GM12873 (cell line): Measurements from ENCODE around the gene APLF.

Experiments
- CTCF ChIP-seq: IDR thresholded peaks from 2 replicates; pipeline ENCODE4 v1.5.1; 2012; ENCODE audit warnings: low read depth, mild to moderate bottlenecking, moderate library complexity, low read length, control low read depth; ENCODE audit not compliant: insufficient read depth; ENCODE audit errors: missing control alignments

APLF gene

GRCh38 chr2:68603059-68603458, 135.7 kb downstream of the APLF start:
- TF ChIP-seq CTCF, result no peak

DNA sequence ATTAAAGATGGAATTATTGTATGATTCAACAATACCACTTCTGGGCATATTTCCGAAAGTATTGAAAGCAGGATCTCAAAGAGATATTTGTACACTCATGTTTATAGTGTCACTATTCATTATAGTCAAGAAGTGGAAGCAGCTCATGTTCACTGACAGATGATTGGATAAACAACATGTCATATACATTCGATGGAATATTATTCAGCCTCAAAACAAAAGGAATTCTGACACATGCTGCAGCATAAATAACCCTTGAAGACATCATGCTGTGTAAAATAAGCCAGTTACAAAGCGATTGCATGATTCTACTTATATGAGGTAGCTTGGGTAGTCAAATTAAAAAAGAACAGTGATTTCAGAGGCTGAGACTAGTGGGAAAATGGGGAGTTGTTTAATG, 136.7 kb downstream of the APLF start:
- TF ChIP-seq CTCF, result no peak

DNA sequence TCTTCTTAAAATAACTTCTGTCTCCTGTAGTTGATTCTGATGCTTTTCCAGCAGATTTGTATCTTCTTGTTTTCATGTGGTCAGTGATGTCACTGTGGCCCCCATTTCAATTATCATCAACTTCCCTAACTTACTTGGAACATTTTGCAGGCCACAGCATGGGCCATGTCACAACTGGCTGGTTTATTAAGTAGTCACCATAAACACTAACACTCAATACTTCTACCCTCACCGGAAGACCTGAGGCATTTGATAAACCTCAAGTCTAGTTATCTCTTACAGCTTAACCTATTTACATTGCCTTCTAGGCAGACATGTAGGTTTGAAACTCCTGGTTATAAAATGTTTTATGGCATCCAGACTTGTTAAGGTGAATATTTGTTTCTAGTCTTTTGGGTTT, 138.6 kb downstream of the APLF start:
- TF ChIP-seq CTCF, result no peak

- no peak for TF ChIP-seq CTCF
These were observed 139.4 kb downstream of the APLF start for GRCh38 chr2:68606759-68607158.

- no peak for TF ChIP-seq CTCF
These were observed 140.5 kb downstream of the APLF start for GRCh38 chr2:68607837-68608236.

- no peak for TF ChIP-seq CTCF
These were observed 145.6 kb downstream of the APLF start for GRCh38 chr2:68612765-68613519.

DNA sequence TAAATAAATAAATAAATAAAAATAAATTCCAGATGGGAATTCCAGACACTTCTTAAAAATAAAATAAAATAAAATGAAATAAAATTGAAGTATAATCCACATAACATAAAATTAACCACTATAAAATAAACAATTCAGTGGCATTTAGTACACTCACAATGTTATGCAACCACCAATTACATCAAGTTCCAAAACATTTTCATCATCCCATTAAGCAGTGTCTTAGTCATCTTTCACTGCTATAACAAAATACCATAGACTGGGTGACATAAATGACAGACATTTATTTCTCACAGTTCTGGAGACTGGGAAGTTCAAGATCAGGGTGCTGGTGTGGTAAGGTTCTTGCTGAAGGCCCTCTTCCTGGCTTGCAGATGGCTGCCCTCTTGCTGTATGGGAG, 153.4 kb downstream of the APLF start:
- TF ChIP-seq CTCF, result no peak
